Mucosa of descending colon (tissue), 3 donors: ENCODE data around the gene FABP3. TPM values are rescaled to one million over a fixed set of nuclear protein-coding genes. Genes with fewer than 3 reads are reported as not detected.

Experiments
- ATAC-seq: fragments of 200-7000 bp; cut with Tn5 transposase; one replicate; pipeline ENCODE4 v1.9.1; 2020; ENCODE audit warnings: mild to moderate bottlenecking, moderate library complexity
- DNase-seq, 3 donors: peaks; one replicate each; pipeline ENCODE4 v3.0.0-alpha.2; 2020
- H3K36me3 ChIP-seq: fragments of 200-600 bp; one replicate; pipeline ENCODE4 v1.8.0; 2021; ENCODE audit warnings: low read depth, mild to moderate bottlenecking
- H3K4me1 ChIP-seq: fragments of 200-600 bp; one replicate; pipeline ENCODE4 v1.8.0; 2021; ENCODE audit warnings: low read depth, mild to moderate bottlenecking
- H3K4me3 ChIP-seq: fragments of 200-600 bp; one replicate; pipeline ENCODE4 v1.8.0; 2021; ENCODE audit warnings: mild to moderate bottlenecking
- H3K9me3 ChIP-seq: fragments of 200-600 bp; one replicate; pipeline ENCODE4 v1.8.0; 2021; ENCODE audit warnings: mild to moderate bottlenecking
- CTCF ChIP-seq: fragments of 200-600 bp; IDR thresholded peaks from one replicate; pipeline ENCODE4 v1.8.0; 2022; ENCODE audit warnings: antibody characterized with exemption, mild to moderate bottlenecking
- intact Hi-C, 2 donors: fragments of 100-400 bp; cut with DNase I in 1 of 2; cut with micrococcal nuclease in 1 of 2; formaldehyde crosslinking; loops; one replicate each; pipeline versions ENCODE4 v1.11.0 to v1.11.1; 2022; cut with DNase I, micrococcal nuclease
- total RNA-seq, 3 donors: library from RNA; stranded (reverse); fragmentation: NEBNext Ultra II Directional in 2 of 3; extraction: Animal tissue kit (Norgen Biotek cat#: 25700) in 2 of 3; gene quantifications; one replicate each; pipeline versions ENCODE4 v1.2.1 to v1.2.4, GENCODE V29; 2021 to 2023
- donor health status: DM: no; HTN: no; CAD: no; lungs with moderate emphysema.
- donor health status: DM: no; HTN: no; CAD: no.
- donor health status: DM: no; HTN: yes; CAD: no.

Gene FABP3
- total RNA-seq, 3 donors from 2014 or later, result 5.6 to 7.8 (median 7.1) TPM

DNA sequence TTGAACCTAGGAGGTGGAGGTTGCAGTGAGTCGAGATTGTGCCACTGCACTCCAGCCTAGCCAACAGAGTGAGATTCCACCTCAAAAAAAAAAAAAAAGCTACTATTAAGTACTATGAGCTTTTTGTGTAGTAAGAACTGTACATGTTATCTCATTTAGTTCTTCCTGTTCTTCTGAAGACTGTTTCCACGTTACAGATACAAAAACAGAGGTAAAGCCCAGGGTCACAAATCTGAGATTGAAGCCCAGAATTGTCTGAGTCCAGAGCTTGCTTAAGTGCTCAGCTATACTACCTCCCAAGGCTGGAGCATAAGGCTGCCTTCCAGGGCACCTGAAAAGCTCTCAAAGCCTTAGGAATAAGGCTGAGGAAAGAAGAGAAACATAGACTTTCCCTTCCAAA is 2.9 kb downstream of the FABP3 start:
- Histone ChIP-seq H3K9me3 (no peaks in the 10 kb centered on the region), H3K4me3 (no peak overlapping the region), H3K36me3 (no peaks in the 10 kb centered on the region), H3K4me1 (peaks cover 18% of the 10 kb centered on the region)
- intact Hi-C loops, result no loop called here
- DNase-seq (no peak), ATAC-seq (no peak)
- TF ChIP-seq CTCF, result no peak

GRCh38 chr1:31368611-31369107 is 4.2 kb downstream of the FABP3 start:
- Histone ChIP-seq H3K4me3 (no peak overlapping the region), H3K4me1 (peaks cover 13% of the 10 kb centered on the region), H3K36me3 (no peaks in the 10 kb centered on the region), H3K9me3 (no peaks in the 10 kb centered on the region)
- peak; percentile 4 for ATAC-seq
- intact Hi-C loops, result no loop called here
- DNase-seq, result no peak
- TF ChIP-seq CTCF, result no peak

- DNase-seq (no peak), ATAC-seq (no peak)
- Histone ChIP-seq H3K4me1 (no peaks in the 10 kb centered on the region), H3K4me3 (no peak overlapping the region), H3K9me3 (no peaks in the 10 kb centered on the region), H3K36me3 (no peaks in the 10 kb centered on the region)
- TF ChIP-seq CTCF, result no peak
- intact Hi-C loops, result no loop called here
Measured at GRCh38 chr1:31366796-31367195, 6.1 kb downstream of the FABP3 start.

GRCh38 chr1:31364561-31365250 is 8.2 kb downstream of the FABP3 start:
- H3K4me1 ChIP-seq, result no peaks in the 10 kb centered on the region
- no peaks in the 10 kb centered on the region for H3K36me3 ChIP-seq
- H3K4me3 ChIP-seq, result no peak overlapping the region
- no peak for TF ChIP-seq CTCF
- intact Hi-C loops, result no loop called here
- H3K9me3 ChIP-seq, result no peaks in the 10 kb centered on the region
- ATAC-seq (no peak), DNase-seq (no peak)

DNA sequence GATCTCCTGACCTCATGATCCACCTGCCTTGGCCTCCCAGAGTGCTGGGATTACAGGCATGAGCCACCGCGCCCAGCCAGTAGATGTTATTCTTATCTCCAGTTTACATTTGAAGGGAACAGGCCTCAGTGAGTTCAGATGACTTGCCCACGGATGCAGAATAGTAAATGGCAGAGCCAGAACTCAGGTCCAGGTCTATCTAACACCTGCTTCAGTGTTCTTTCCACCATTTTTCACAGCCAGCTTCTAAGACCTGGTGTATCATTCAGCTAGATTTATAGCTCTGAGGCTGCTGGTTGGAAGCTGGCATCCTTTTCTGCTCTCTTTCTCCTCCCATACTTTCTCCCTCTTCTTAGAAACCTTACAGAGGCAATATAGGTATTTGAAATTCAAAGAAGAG is 10.8 kb downstream of the FABP3 start:
- DNase-seq (no peak), ATAC-seq (no peak)
- TF ChIP-seq CTCF, result no peak
- H3K4me3 ChIP-seq, result no peak overlapping the region
- intact Hi-C loops, result no loop called here
- no peaks in the 10 kb centered on the region for H3K9me3 ChIP-seq
- H3K4me1 ChIP-seq, result no peaks in the 10 kb centered on the region
- no peaks in the 10 kb centered on the region for H3K36me3 ChIP-seq

GRCh38 chr1:31361607-31362006 is 11.3 kb downstream of the FABP3 start:
- no peak overlapping the region for H3K4me3 ChIP-seq
- H3K4me1 ChIP-seq, result no peaks in the 10 kb centered on the region
- ATAC-seq (no peak), DNase-seq (no peak)
- intact Hi-C loops, result no loop called here
- H3K36me3 ChIP-seq, result no peaks in the 10 kb centered on the region
- no peak for TF ChIP-seq CTCF
- no peaks in the 10 kb centered on the region for H3K9me3 ChIP-seq
